Upper lobe of right lung (tissue), 1 donor: Measurements from ENCODE around the gene GPR15LG. TPM values are rescaled to one million over a fixed set of nuclear protein-coding genes. Genes with fewer than 3 reads are reported as not detected.

Experiments
- ATAC-seq: fragments of 200-7000 bp; cut with Tn5 transposase; one replicate; pipeline ENCODE4 v1.9.1; 2020; ENCODE audit warnings: mild to moderate bottlenecking, moderate library complexity
- DNase-seq: peaks from one replicate; pipeline ENCODE4 v3.0.0-alpha.2; 2020
- H3K27ac ChIP-seq: fragments of 200-600 bp; one replicate; pipeline ENCODE4 v1.8.0; 2022
- H3K27me3 ChIP-seq: fragments of 200-600 bp; one replicate; pipeline ENCODE4 v1.8.0; 2022; ENCODE audit warnings: mild to moderate bottlenecking
- H3K36me3 ChIP-seq: fragments of 200-600 bp; one replicate; pipeline ENCODE4 v1.8.0; 2022
- H3K4me1 ChIP-seq: fragments of 200-600 bp; one replicate; pipeline ENCODE4 v1.8.0; 2022
- H3K4me3 ChIP-seq: fragments of 200-600 bp; one replicate; pipeline ENCODE4 v1.8.0; 2022; ENCODE audit warnings: mild to moderate bottlenecking
- H3K9me3 ChIP-seq: fragments of 200-600 bp; one replicate; pipeline ENCODE4 v1.8.0; 2022
- intact Hi-C: fragments of 100-400 bp; cut with DNase I; formaldehyde crosslinking; loops from one replicate; pipeline ENCODE4 v1.11.0; 2022
- total RNA-seq: library from RNA; stranded (reverse); fragmentation: NEBNext Ultra II Directional; extraction: Animal tissue kit (Norgen Biotek cat#: 25700); gene quantifications from one replicate; pipeline ENCODE4 v1.2.1, GENCODE V29; 2021
- TF ChIP-seq, protein P1 (sequence below): fragments of 200-600 bp; IDR thresholded peaks from one replicate; pipeline ENCODE4 v1.8.0; 2022; ENCODE audit warnings: antibody characterized with exemption
- donor health status: DM: no; HTN: yes; CAD: no; lungs with severe emphysema.

The GPR15LG gene
- total RNA-seq, 1 donor from 2014 or later: not detected

DNA sequence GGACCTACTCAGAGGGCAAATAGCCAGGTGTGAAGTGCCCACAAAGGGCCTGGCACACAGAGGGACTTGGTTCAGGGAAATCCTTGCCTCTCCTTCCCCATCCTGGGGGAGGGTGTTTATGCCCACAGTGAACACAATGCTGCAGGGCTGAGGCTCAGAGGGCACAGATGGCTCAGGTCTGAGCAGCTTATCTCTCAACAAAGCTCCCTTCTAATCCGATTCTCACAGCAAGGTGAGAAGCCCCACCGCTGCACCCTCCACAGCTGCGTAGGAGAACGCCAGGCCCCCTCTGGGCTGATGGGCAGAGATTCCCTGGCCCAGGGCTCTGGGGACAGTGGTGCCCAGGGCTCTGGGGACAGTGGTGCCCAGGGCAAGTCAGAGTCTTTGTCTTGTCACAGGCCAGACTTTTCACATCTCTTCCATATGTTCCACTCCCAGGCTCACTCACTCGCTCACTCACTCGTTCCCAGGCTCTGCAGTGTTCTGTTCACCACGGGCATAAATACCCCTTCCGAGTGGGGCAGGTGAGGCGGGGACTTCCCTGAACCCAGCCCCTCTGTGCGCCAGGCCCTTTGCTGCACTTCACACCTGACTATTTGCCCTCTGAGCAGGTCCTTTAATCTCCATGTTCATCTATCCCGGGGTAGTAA is 12.1 kb downstream of the GPR15LG start:
- H3K36me3 ChIP-seq: no peaks in the 10 kb centered on the region
- peaks cover 3% of the 10 kb centered on the region for H3K27me3 ChIP-seq
- no peaks in the 10 kb centered on the region for H3K4me1 ChIP-seq
- intact Hi-C loops: no loop called here
- ATAC-seq (no peak), DNase-seq (no peak)
- no peak overlapping the region for H3K4me3 ChIP-seq
- H3K9me3 ChIP-seq: no peaks in the 10 kb centered on the region
- no peak overlapping the region for H3K27ac ChIP-seq
- TF ChIP-seq, protein P1, sequence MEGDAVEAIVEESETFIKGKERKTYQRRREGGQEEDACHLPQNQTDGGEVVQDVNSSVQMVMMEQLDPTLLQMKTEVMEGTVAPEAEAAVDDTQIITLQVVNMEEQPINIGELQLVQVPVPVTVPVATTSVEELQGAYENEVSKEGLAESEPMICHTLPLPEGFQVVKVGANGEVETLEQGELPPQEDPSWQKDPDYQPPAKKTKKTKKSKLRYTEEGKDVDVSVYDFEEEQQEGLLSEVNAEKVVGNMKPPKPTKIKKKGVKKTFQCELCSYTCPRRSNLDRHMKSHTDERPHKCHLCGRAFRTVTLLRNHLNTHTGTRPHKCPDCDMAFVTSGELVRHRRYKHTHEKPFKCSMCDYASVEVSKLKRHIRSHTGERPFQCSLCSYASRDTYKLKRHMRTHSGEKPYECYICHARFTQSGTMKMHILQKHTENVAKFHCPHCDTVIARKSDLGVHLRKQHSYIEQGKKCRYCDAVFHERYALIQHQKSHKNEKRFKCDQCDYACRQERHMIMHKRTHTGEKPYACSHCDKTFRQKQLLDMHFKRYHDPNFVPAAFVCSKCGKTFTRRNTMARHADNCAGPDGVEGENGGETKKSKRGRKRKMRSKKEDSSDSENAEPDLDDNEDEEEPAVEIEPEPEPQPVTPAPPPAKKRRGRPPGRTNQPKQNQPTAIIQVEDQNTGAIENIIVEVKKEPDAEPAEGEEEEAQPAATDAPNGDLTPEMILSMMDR: no peak

DNA sequence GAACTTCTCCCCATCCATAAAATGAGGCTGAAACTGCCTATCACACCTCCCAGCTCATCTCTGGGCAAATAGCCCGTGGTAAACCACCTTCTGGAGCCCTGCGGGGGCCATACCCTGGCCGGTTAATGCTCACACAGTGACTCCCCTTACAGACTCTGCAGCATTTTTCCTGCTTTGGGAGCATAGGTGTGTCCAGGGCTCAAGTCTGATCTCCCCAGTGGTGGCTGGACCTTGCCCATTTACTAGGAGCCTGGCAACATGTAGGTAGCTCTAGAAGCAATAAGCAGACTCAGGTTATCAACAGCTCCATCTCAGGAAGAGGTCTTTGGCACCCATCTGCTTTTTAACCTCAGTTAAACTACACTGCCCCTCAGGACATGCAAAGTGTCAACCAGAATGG is 15.2 kb downstream of the GPR15LG start:
- H3K4me3 ChIP-seq: no peak overlapping the region
- peaks cover 10% of the 10 kb centered on the region for H3K27me3 ChIP-seq
- ATAC-seq (no peak), DNase-seq (peak; percentile 41)
- intact Hi-C loops: no loop called here
- H3K9me3 ChIP-seq: no peaks in the 10 kb centered on the region
- no peaks in the 10 kb centered on the region for H3K36me3 ChIP-seq
- H3K27ac ChIP-seq: no peak overlapping the region
- H3K4me1 ChIP-seq: no peaks in the 10 kb centered on the region
- TF ChIP-seq, protein P1: no peak

DNA sequence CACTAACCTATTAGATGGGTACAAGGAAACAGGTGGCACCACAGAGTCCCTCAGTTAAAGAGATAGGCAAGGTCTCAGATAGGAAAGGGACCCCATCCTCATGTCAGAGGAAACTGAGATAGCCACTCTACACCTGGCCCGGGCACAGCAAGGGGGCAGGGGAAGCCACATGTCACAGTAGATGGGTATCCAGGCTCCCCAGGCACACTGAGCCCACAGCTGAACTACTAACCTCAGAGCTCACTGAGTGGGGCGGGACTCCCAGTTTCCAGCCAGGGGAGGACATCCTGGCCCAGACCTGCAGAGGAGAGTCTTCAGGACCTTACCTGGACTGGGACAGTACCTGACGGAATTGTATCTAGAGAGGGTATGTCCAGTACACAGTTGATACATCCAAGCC is 17.0 kb downstream of the GPR15LG start:
- intact Hi-C loops: no loop called here
- TF ChIP-seq, protein P1: no peak
- H3K36me3 ChIP-seq: no peaks in the 10 kb centered on the region
- peaks cover 28% of the 10 kb centered on the region for H3K27me3 ChIP-seq
- no peak overlapping the region for H3K27ac ChIP-seq
- no peaks in the 10 kb centered on the region for H3K9me3 ChIP-seq
- no peak for ATAC-seq
- peak; percentile 48 for DNase-seq
- no peak overlapping the region for H3K4me3 ChIP-seq
- peaks cover 5% of the 10 kb centered on the region for H3K4me1 ChIP-seq

DNA sequence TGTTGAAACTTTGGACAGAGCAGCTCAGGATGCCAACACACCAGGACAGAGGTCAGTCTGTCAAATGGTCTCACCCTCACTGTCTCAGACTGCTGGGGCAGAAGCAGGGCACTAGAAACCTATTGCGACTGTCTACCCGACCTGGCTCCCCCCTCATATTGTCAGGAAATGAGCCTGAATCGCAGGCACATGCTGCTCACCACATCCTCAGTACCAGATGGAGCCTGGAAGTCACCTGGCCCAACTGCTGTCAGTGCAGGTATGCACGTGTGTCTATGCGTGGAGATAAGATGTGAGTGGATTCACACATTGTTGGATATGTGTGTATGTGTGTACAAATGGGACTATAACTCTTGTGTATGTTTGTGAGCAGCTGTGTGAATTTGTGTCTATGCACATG is 17.5 kb downstream of the GPR15LG start:
- H3K36me3 ChIP-seq: no peaks in the 10 kb centered on the region
- DNase-seq (peak; percentile 17), ATAC-seq (no peak)
- peaks cover 33% of the 10 kb centered on the region for H3K27me3 ChIP-seq
- H3K27ac ChIP-seq: no peak overlapping the region
- TF ChIP-seq, protein P1: no peak
- H3K4me3 ChIP-seq: no peak overlapping the region
- H3K4me1 ChIP-seq: peaks cover 5% of the 10 kb centered on the region
- no peaks in the 10 kb centered on the region for H3K9me3 ChIP-seq
- intact Hi-C loops: no loop called here

DNA sequence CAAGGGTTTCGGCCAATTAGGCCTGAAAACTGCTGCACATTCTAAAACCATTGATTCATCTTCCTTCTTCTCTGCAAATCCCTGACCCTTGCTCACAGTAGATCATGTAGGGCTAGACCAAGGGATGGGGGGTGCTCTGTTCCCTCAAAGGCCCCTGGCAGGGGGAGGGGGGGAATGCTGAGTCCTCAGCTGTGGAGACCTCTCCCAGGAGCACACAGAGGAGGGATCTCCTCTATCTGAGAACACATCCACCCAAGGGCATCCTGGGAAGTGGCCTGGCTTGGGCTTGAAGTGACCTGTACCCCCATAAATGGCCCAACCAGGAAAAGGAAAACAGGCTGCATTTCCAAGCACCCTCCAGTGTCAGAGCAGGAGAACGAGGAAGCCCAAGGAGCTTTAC is 19.7 kb downstream of the GPR15LG start:
- Histone ChIP-seq H3K4me1 (peaks cover 5% of the 10 kb centered on the region), H3K9me3 (no peaks in the 10 kb centered on the region), H3K27ac (no peak overlapping the region), H3K4me3 (no peak overlapping the region), H3K36me3 (no peaks in the 10 kb centered on the region), H3K27me3 (peaks cover 44% of the 10 kb centered on the region)
- intact Hi-C loops: no loop called here
- TF ChIP-seq, protein P1: no peak
- peak; percentile 31 for DNase-seq
- no peak for ATAC-seq
